Measurements from ENCODE around the gene SUSD4. TPM values are rescaled to one million over a fixed set of nuclear protein-coding genes. Genes with fewer than 3 reads are reported as not detected.
A peak's percentile ranks its signal among the peaks of the same experiment; 100 is the strongest.

The SUSD4 gene
- total RNA-seq, 3 donors from 2014 or later (not counting 1 experiment from before 2014, with no cell fraction given), result 0.60 to 1.1 TPM; not detected in 1

DNA sequence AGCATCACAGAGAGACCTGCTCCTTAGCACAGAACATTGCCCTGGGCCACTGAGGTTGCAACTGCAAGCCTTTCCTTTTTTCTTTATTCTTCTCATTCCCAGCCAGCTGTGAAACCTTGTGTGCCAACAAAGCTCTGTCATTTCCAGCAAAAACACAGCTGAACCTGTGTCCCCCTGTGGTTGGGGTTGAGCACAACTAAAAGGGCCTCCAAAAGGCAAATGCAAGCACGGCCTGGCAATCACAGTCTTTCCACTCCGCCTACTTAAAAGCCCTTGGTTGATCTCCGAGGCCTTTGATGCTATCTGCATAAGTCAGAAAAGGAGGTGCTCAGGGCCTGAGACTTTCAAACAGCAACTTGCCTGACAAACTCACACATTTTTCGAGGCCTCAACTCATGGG, 32.7 kb downstream of the SUSD4 start:
- peak in 1 of 2 donors; percentile 48 for DNase-seq
- ATAC-seq, result no peak
- H3K27ac Mint-ChIP-seq, result no peak overlapping the region

DNA sequence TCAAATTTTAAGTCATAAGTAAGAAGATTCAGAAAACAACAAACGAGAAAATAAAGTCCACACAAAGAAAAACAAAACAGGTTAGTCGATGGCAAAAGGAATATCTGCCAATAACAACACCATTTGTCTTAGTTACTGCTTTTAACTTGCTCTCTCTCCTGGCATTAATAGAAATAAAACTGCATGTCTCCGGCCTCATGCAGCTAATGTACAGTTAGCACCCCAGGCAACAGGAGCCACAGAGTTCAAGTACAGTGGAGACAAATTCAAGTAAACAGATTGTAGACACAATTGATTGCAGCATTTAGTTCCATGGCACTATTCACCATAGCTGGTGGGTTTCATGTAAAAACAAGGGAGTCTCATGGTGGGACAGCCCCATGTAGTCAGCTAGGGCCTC, 33.5 kb downstream of the SUSD4 start:
- H3K4me3 Mint-ChIP-seq, result no peak overlapping the region
- no peaks in the 10 kb centered on the region for H3K27me3 ChIP-seq (ENCODE audit: control insufficient read depth, insufficient read depth, low read length)
- 82% methylated on average over 3 of the region's 3 CpGs for WGBS (ENCODE audit: insufficient coverage)
- H3K27me3 Mint-ChIP-seq (ENCODE audit: low read depth in 2 of 2), result peaks cover 0 to 12% of the 10 kb centered on the region in 2 donors
- H3K27ac Mint-ChIP-seq, result no peak overlapping the region
- no peak overlapping the region for H3K4me3 ChIP-seq (ENCODE audit: low read length)
- DNase-seq (no peak), ATAC-seq (no peak)
- H3K36me3 ChIP-seq (ENCODE audit: control insufficient read depth, insufficient read depth, low read length), result no peaks in the 10 kb centered on the region
- no peaks in the 10 kb centered on the region for H3K4me1 ChIP-seq (ENCODE audit: control insufficient read depth, insufficient read depth, low read length)
- H3K4me1 Mint-ChIP-seq, result no peaks in the 10 kb centered on the region
- no peaks in the 10 kb centered on the region for H3K9me3 Mint-ChIP-seq
- intact Hi-C loops (cut with micrococcal nuclease), result no loop called here
- H3K36me3 Mint-ChIP-seq, result no peaks in the 10 kb centered on the region
- H3K9me3 ChIP-seq (ENCODE audit: control insufficient read depth, insufficient read depth, low read length), result no peaks in the 10 kb centered on the region
- H3K27ac ChIP-seq (ENCODE audit: low read length), result no peak overlapping the region
- TF ChIP-seq, protein P1, sequence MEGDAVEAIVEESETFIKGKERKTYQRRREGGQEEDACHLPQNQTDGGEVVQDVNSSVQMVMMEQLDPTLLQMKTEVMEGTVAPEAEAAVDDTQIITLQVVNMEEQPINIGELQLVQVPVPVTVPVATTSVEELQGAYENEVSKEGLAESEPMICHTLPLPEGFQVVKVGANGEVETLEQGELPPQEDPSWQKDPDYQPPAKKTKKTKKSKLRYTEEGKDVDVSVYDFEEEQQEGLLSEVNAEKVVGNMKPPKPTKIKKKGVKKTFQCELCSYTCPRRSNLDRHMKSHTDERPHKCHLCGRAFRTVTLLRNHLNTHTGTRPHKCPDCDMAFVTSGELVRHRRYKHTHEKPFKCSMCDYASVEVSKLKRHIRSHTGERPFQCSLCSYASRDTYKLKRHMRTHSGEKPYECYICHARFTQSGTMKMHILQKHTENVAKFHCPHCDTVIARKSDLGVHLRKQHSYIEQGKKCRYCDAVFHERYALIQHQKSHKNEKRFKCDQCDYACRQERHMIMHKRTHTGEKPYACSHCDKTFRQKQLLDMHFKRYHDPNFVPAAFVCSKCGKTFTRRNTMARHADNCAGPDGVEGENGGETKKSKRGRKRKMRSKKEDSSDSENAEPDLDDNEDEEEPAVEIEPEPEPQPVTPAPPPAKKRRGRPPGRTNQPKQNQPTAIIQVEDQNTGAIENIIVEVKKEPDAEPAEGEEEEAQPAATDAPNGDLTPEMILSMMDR (IDR thresholded peaks at IDR 0.05), result no peak

More for the DNA sequence above, 32.7 kb downstream of the SUSD4 start:
- Histone ChIP-seq H3K4me1 (ENCODE audit: control insufficient read depth, insufficient read depth, low read length) (no peaks in the 10 kb centered on the region), H3K27me3 (ENCODE audit: control insufficient read depth, insufficient read depth, low read length) (no peaks in the 10 kb centered on the region), H3K27ac (ENCODE audit: low read length) (no peak overlapping the region), H3K4me3 (ENCODE audit: low read length) (no peak overlapping the region), H3K9me3 (ENCODE audit: control insufficient read depth, insufficient read depth, low read length) (no peaks in the 10 kb centered on the region), H3K36me3 (ENCODE audit: control insufficient read depth, insufficient read depth, low read length) (no peaks in the 10 kb centered on the region)
- no peaks in the 10 kb centered on the region for H3K36me3 Mint-ChIP-seq
- H3K9me3 Mint-ChIP-seq, result no peaks in the 10 kb centered on the region
- peaks cover 0 to 13% of the 10 kb centered on the region in 2 donors for H3K27me3 Mint-ChIP-seq (ENCODE audit: low read depth in 2 of 2)
- H3K4me1 Mint-ChIP-seq, result no peaks in the 10 kb centered on the region
- WGBS (ENCODE audit: insufficient coverage), result 52% methylated on average over 4 of the region's 4 CpGs
- H3K4me3 Mint-ChIP-seq, result no peak overlapping the region
- TF ChIP-seq, protein P1 (IDR thresholded peaks at IDR 0.05), result no peak
- intact Hi-C loops (cut with micrococcal nuclease), result no loop called here

DNA sequence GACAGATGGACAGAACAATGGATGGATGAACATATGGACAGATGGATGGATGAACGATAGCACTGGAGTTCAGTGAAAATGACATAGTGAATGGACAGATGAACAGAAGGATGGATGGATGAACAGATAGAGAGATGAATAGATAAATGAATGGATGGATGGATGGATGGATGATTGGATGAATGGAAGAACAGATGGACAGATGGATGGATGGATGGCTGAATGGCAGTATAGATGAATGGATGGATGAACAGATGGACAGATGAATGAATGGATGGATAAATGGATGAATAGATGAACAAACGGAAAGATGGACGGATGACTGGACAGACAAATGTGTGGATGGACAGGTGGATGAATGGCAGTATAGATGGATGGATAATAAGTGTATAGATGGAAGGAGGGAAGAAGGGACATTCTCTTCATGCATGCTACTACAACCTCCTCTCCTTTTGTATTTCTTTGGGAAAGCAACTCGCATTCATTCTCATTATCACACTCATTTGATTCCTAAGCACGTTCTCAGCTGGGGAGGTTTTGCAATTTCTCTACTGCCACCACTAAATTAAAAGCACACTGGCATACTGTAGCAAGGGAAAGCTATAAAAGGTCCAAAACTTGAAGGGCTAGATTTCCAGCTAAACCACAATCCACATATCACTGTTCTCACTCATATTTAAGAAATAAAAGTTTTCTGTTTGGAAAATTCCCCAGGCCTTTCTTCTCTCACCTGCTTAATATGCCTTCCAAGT, 34.1 kb downstream of the SUSD4 start:
- no peak for DNase-seq
- H3K36me3 ChIP-seq (ENCODE audit: control insufficient read depth, insufficient read depth, low read length), result no peaks in the 10 kb centered on the region
- no peak overlapping the region for H3K4me3 Mint-ChIP-seq

More for the DNA sequence above, 34.1 kb downstream of the SUSD4 start:
- no peaks in the 10 kb centered on the region for H3K4me1 Mint-ChIP-seq
- H3K27ac Mint-ChIP-seq, result no peak overlapping the region
- 95% methylated on average over 5 of the region's 5 CpGs for WGBS (ENCODE audit: insufficient coverage)
- intact Hi-C loops (cut with micrococcal nuclease), result no loop called here
- Histone ChIP-seq H3K4me3 (ENCODE audit: low read length) (no peak overlapping the region), H3K9me3 (ENCODE audit: control insufficient read depth, insufficient read depth, low read length) (no peaks in the 10 kb centered on the region), H3K4me1 (ENCODE audit: control insufficient read depth, insufficient read depth, low read length) (no peaks in the 10 kb centered on the region), H3K27me3 (ENCODE audit: control insufficient read depth, insufficient read depth, low read length) (no peaks in the 10 kb centered on the region), H3K27ac (ENCODE audit: low read length) (no peak overlapping the region)
- TF ChIP-seq, protein P1 (IDR thresholded peaks at IDR 0.05), result no peak
- no peaks in the 10 kb centered on the region for H3K9me3 Mint-ChIP-seq
- peaks cover 0 to 9% of the 10 kb centered on the region in 2 donors for H3K27me3 Mint-ChIP-seq (ENCODE audit: low read depth in 2 of 2)
- ATAC-seq, result no peak
- no peaks in the 10 kb centered on the region for H3K36me3 Mint-ChIP-seq

Data from natural killer cell (primary cell).